Prostate gland (tissue), 2 donors: ENCODE measurements around the gene PRKAG3.

Experiments used
- CTCF ChIP-seq, 4 experiments: fragments of 200-600 bp in 2 of 4; fragments of 450-650 bp in 2 of 4; sonication (generic) in 2 of 4; IDR thresholded peaks; 1 replicate in 3 of 4; 2 replicates in 1 of 4; pipeline ENCODE4 v1.5.1; 2016 to 2019; ENCODE audit warnings: antibody characterized with exemption in 4 of 4, mild to moderate bottlenecking in 2 of 4, moderate library complexity in 2 of 4
- POLR2A ChIP-seq: fragments of 450-650 bp; IDR thresholded peaks from one replicate; pipeline ENCODE4 v1.6.1; 2016; ENCODE audit warnings: antibody characterized with exemption, mild to moderate bottlenecking

- no peak for TF ChIP-seq CTCF (IDR thresholded peaks at IDR 0.05)
- TF ChIP-seq POLR2A = no peak
Measured at GRCh38 chr2:218799990-218800389, 31.6 kb downstream of the PRKAG3 start.
